VCaP (cell line): Measurements from ENCODE around the gene SPATA25.

ENCODE experiments used
- H3K27ac ChIP-seq: fragments of 450-650 bp; 2 replicates; pipeline ENCODE4 v1.5.1; 2017
- CTCF ChIP-seq: fragments of 450-650 bp; conservative IDR thresholded peaks from 2 replicates; pipeline ENCODE4 v1.5.1; 2017; ENCODE audit warnings: mild to moderate bottlenecking, moderate library complexity

Gene SPATA25

GRCh38 chr20:45853484-45853883 is 33.9 kb downstream of the SPATA25 start:
- no peak for TF ChIP-seq CTCF

GRCh38 chr20:45852326-45852725 is 35.1 kb downstream of the SPATA25 start:
- TF ChIP-seq CTCF = no peak
- H3K27ac ChIP-seq = no peak overlapping the region

More at GRCh38 chr20:45853484-45853883, 33.9 kb downstream of the SPATA25 start:
- H3K27ac ChIP-seq = no peak overlapping the region

GRCh38 chr20:45851501-45851900 is 35.9 kb downstream of the SPATA25 start:
- no peak for TF ChIP-seq CTCF
- no peak overlapping the region for H3K27ac ChIP-seq

GRCh38 chr20:45850926-45851325 is 36.5 kb downstream of the SPATA25 start:
- H3K27ac ChIP-seq = no peak overlapping the region
- TF ChIP-seq CTCF = no peak

GRCh38 chr20:45850238-45850637 is 37.2 kb downstream of the SPATA25 start:
- no peak overlapping the region for H3K27ac ChIP-seq
- TF ChIP-seq CTCF = no peak

GRCh38 chr20:45848969-45849582 is 38.3 kb downstream of the SPATA25 start:
- no peak for TF ChIP-seq CTCF
- H3K27ac ChIP-seq = no peak overlapping the region

DNA sequence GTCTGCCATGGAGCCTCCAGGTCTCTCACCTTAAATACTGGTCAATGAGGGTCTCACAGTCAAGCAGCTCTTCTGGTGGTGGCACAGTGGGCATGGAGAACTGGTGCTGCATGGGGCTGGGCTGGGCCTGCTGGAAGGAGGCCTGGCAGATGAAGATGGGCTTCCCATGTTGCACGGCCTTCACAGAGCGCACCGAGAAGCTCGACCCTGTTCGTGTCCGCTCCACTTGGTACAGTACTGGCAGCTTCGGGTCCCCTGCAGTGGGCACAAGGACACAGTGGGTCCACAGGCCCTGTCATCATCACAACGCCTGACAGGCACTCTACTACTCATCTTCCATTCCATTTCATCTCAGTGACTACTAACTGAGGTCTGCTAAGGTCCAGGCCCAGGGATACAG is 39.0 kb downstream of the SPATA25 start:
- no peak for TF ChIP-seq CTCF
- H3K27ac ChIP-seq = no peak overlapping the region

DNA sequence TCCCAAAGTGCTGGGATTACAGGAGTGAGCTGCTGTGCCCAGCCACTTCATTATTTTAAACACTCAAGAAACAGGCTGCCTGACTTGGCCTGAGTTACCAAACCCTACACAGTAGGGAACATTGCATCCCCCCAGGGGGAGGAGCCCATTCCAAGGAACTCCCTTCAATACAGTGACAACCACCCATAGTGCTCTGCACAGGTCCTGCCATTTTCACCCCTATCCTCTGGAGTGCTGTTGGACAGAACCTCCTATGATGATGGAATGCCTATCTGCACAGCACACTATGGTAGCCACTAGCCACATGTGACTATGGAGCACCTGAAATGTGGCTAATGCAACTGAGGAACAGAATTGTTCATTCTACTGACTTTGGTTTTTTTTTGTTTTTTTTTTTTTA is 42.0 kb downstream of the SPATA25 start:
- TF ChIP-seq CTCF = no peak

More for the DNA sequence above, 42.0 kb downstream of the SPATA25 start:
- H3K27ac ChIP-seq = no peak overlapping the region
